Epithelial cell of proximal tubule (primary cell): ENCODE results near the gene FAM168B. TPM values are rescaled to one million over a fixed set of nuclear protein-coding genes. Genes with fewer than 3 reads are reported as not detected.
"Not testable (repeated sequence)": the region's sequence is repeated elsewhere in the genome, so short reads cannot be mapped to it uniquely, and the experiment has no call there.

Source experiments
- DNase-seq: peaks from one replicate; pipeline ENCODE4 v3.0.0-alpha.2; 2011; ENCODE audit warnings: low read depth
- H3K4me3 ChIP-seq: 2 replicates; pipeline ENCODE4 v1.5.1; 2011; ENCODE audit warnings: low read depth, mild to moderate bottlenecking, low read length
- CTCF ChIP-seq: conservative IDR thresholded peaks from 2 replicates; pipeline ENCODE4 v1.5.1; 2012; ENCODE audit warnings: low read depth, mild to moderate bottlenecking, low read length
- total RNA-seq: library from RNA; depleted of rRNA; stranded (reverse); fragments of >200 nt; gene quantifications from 2 replicates; pipeline ENCODE4 v1.2.3, GENCODE V29; 2015

FAM168B gene
- total RNA-seq, 1 donor from 2014 or later, result 97.3 TPM

GRCh38 chr2:131077182-131077846, 15.9 kb downstream of the FAM168B start:
- H3K4me3 ChIP-seq, result no peak overlapping the region
- no peak for DNase-seq
- TF ChIP-seq CTCF, result no peak

GRCh38 chr2:131076707-131077106, 16.6 kb downstream of the FAM168B start:
- no peak for DNase-seq
- no peak for TF ChIP-seq CTCF
- H3K4me3 ChIP-seq, result no peak overlapping the region

GRCh38 chr2:131075578-131075977, 17.7 kb downstream of the FAM168B start:
- H3K4me3 ChIP-seq, DNase-seq: not testable (repeated sequence)

GRCh38 chr2:131068172-131068571, 25.1 kb downstream of the FAM168B start:
- H3K4me3 ChIP-seq, DNase-seq: not testable (repeated sequence)

- DNase-seq, result no peak
- H3K4me3 ChIP-seq, result no peak overlapping the region
- no peak for TF ChIP-seq CTCF
Measured at GRCh38 chr2:131067465-131068125, 25.7 kb downstream of the FAM168B start.

- TF ChIP-seq CTCF, result no peak
- peak overlapping the region; percentile 25 for H3K4me3 ChIP-seq
- no peak for DNase-seq
Measured at GRCh38 chr2:131064589-131065512, 28.4 kb downstream of the FAM168B start.

GRCh38 chr2:131063501-131064283, 29.6 kb downstream of the FAM168B start:
- TF ChIP-seq CTCF, result no peak
- H3K4me3 ChIP-seq, result no peak overlapping the region
- DNase-seq, result no peak
